ENCODE measurements around the gene SPOCD1.
"Not testable (repeated sequence)": the region's sequence is repeated elsewhere in the genome, so short reads cannot be mapped to it uniquely, and the experiment has no call there.

SPOCD1 gene

GRCh38 chr1:31828926-31829690, 13.3 kb upstream of the SPOCD1 start:
- no peak for DNase-seq (ENCODE audit: low read depth in 2 of 2)

GRCh38 chr1:31828341-31828740, 12.5 kb upstream of the SPOCD1 start:
- DNase-seq (ENCODE audit: low read depth in 2 of 2): no peak

GRCh38 chr1:31823780-31824179, 8.0 kb upstream of the SPOCD1 start:
- DNase-seq (ENCODE audit: low read depth in 2 of 2): no peak

GRCh38 chr1:31822766-31823165, 6.9 kb upstream of the SPOCD1 start:
- DNase-seq (ENCODE audit: low read depth in 2 of 2): no peak

- DNase-seq (ENCODE audit: low read depth in 2 of 2): not testable (repeated sequence)
Measured at GRCh38 chr1:31820196-31820595, 4.4 kb upstream of the SPOCD1 start.

DNA sequence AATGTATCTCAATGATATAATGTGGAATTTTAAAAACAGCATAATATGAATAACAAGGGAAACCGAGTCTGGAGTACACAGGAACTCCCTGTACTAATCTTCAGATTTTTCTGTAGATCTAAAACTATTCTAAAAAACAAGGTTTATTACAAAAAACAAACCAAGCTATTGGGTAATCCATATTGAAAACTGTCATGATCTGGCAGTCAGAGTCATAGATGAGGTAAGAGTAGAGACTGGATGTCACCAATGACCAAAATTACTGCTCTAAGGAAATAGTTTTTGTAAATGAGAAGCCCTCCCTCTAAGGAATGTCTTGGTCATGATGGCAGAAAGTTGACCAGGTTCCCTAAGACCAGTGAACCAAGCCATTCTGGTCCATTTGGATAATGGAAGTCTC, 2.4 kb upstream of the SPOCD1 start:
- no peak for DNase-seq (ENCODE audit: low read depth in 2 of 2)

- not testable (repeated sequence) for DNase-seq (ENCODE audit: low read depth in 2 of 2)
Measured at GRCh38 chr1:31816947-31817346, 1.1 kb upstream of the SPOCD1 start.

- not testable (repeated sequence) for DNase-seq (ENCODE audit: low read depth in 2 of 2)
Measured at GRCh38 chr1:31816501-31816900, 679 bp upstream of the SPOCD1 start.

DNA sequence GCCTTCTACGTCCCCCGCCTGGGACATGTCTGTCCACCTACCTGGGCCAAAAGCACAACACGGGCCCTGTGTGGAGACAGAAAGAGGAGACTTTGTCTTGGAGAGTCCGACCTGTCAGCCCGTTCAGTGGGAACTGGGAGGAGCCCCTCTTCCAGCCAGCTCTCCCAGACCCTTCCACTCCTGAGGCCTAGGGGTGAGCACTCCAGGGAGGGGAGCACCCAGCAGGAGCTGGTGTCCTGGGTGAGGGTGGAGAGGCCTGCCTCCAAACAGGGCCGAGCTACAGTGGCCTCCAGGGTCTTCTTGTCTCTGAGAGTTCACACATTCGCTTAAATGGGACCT, 546 bp downstream of the SPOCD1 start:
- no peak for DNase-seq (ENCODE audit: low read depth in 2 of 2)

DNA sequence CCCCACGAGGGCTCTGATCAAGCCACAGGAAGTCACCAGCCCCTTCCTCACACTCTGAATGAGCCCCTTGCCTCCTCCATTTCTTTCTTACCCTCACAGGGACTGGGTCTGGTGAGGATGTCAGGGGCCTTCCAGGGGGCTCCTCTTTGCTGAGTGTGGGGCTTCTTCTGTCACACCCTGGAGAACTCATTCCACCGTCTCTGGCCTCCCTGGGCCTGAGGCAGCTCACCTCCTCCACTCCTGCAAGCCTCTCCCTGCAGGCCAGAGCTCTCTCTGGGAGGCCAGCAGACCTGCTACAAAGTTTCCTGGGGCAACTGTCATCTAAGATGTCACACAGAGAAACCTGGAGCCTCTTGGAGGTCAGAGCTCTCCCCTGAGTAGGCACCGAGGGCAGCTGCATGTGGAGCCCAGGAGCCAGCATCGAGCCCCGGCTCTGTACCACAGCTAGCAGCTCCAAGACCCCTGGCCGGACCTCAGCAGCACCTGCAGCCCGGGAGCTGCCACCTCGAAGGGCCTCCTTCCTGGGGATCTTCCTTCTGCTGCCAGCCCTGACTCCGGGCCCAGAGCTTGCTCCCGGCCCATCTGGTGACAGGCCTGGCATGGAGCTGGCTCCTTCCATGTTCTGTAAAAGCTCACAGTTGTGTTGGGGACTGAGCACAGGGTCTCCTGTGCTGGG, 1.1 kb downstream of the SPOCD1 start:
- no peak for DNase-seq (ENCODE audit: low read depth in 2 of 2)

DNA sequence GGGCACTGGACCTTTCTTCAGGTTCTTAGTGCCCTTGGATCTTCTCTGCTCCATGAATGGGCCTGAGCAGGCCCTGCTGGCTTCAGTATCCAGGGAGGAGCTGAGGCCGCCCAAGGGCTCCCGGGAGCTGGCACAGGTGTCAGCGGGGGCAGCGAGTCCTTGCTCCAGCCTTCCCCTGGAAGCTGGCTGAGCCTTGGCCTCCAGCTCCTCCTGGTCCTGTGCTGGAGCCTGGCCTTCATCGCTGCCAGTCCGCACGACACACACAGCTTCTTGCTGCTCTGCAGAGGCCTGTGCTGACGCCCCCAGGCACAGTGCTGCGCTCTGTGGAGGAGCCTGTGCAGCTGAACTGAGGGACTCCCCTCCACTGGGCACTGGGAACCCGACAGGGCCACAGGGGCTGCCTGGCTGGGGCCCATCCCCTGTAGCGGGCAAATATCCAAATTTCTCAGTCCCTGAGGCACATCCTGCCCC, 1.7 kb downstream of the SPOCD1 start:
- no peak for DNase-seq (ENCODE audit: low read depth in 2 of 2)

GRCh38 chr1:31812158-31812829, 3.5 kb downstream of the SPOCD1 start:
- DNase-seq (ENCODE audit: low read depth in 2 of 2): no peak

DNA sequence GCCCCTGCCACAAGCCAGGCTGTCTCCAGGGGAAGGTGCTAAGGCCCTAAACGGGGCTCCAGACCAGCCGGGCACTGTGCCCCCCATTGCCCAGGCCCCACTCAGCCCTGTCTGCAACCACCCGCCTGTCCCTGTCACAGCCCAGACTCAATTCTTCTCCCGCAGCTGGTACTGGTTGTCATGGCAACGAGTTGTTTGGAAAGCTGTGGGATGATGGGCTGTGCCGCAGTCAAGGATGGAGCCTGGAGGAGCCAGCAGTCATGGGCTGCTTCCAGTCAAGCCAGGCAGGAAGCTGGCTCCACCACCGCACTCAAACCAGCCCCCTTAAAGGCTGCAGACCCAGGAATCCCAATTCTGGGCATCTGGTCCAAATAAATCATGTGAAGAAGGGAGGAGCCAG, 4.2 kb downstream of the SPOCD1 start:
- DNase-seq (ENCODE audit: low read depth in 2 of 2): no peak

GRCh38 chr1:31809698-31810097, 6.1 kb downstream of the SPOCD1 start:
- no peak for DNase-seq (ENCODE audit: low read depth in 2 of 2)

GRCh38 chr1:31807273-31808048, 8.4 kb downstream of the SPOCD1 start:
- no peak for DNase-seq (ENCODE audit: low read depth in 2 of 2)

DNA sequence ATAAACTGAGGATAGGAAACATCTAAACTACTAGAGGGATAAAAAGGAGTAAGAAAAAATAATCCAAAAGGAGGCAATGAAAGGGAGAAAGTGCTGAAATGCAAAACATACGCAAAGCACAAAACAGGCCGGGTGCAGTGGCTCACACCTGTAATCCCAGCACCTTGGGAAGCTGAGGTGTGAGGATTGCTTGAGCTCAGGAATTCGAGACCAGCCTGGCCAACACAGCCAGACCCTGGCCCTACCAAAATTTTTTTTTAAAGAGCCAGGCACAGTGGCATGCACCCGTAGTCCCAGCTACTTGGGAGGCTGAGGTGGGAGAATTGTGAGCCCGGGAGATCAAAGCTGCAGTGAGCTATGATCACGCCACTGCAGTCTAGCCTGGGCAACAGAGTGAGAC, 10.5 kb downstream of the SPOCD1 start:
- DNase-seq (ENCODE audit: low read depth in 2 of 2): no peak

GRCh38 chr1:31804098-31804497, 11.7 kb downstream of the SPOCD1 start:
- DNase-seq (ENCODE audit: low read depth in 2 of 2): no peak

DNA sequence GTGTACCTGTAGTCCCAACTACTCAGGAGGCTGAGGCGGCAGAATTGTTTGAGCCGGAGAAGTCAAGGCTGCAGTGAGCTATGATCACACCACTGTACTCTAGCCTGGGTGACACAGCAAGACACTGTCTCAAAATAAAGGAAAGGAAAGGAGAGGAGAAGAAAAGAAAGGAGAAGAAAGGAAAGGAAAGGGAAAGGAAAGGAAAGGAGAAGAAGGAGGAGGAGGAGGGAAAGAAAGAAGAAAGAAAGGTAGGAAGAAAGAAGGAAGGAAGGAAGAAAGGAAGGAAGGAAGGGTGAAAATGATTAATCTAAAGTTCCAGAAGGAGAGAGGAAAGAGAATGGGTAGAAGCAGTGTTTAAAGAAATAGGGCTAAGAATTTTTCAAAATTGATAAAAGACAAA, 12.2 kb downstream of the SPOCD1 start:
- no peak for DNase-seq (ENCODE audit: low read depth in 2 of 2)

GRCh38 chr1:31802190-31803150, 13.4 kb downstream of the SPOCD1 start:
- no peak for DNase-seq (ENCODE audit: low read depth in 2 of 2)

DNA sequence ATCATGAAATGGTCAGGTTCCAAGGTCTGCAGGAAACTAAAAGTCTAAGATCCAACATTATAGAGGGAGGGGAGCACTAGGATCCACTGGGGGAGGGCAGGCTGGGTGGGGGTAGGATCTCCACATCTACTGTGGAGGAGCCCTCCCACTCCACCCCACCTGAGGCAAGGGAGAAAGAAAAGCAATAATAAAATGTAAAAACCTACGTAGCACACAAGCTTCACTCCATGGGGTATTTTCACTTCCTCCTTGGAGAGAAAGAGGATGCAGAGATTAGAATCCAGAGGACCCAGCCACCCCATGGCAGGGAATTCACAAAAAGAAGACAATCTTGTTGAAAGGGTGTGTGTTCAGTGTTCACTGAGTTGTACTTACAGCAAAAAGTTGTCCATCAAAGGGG, 14.4 kb downstream of the SPOCD1 start:
- DNase-seq (ENCODE audit: low read depth in 2 of 2): no peak

GRCh38 chr1:31800674-31800967, 15.2 kb downstream of the SPOCD1 start:
- DNase-seq (ENCODE audit: low read depth in 2 of 2): no peak

Measured in fibroblast of skin of left biceps (primary cell).